HCT116 (cell line): ENCODE results near the gene TM9SF2. TPM values are rescaled to one million over a fixed set of nuclear protein-coding genes. Genes with fewer than 3 reads are reported as not detected.

Experiments
- ATAC-seq: fragments of 200-7000 bp; cut with Tn5 transposase; 2 replicates; pipeline ENCODE4 v1.9.1; 2020; ENCODE audit warnings: mild to moderate bottlenecking, moderate library complexity
- BruUV-seq: library from RNA; stranded (reverse); fragments of 400-500 nt; replicated peaks from 2 replicates; lab custom pipeline; 2021; lab: Mats Ljungman, UMichigan
- CTCF ChIA-PET: fragments of 300-600 bp; sonication (Branson Sonifier 250); formaldehyde crosslinking; loops from one replicate; lab custom pipeline; 2021; ENCODE audit warnings: antibody characterized with exemption; lab: Charles Lee
- POLR2A ChIA-PET: fragments of 300-600, 350-600 bp; sonication (Branson Sonifier 250); formaldehyde crosslinking; loops from one replicate; lab custom pipeline; 2021; ENCODE audit warnings: antibody characterized with exemption; lab: Charles Lee
- RAD21 ChIA-PET, 2 experiments: fragments of 300-600 bp; sonication (Branson Sonifier 250); formaldehyde crosslinking; loops; one replicate each; lab custom pipeline; 2023; ENCODE audit warnings: low total read pairs in 2 of 2; ENCODE audit not compliant: uncharacterized antibody in 2 of 2, unreplicated experiment in 2 of 2, low non-redundant PET in 1 of 2; lab: Charles Lee
- DNase-seq: peaks from one replicate; pipeline ENCODE4 v3.0.0-alpha.2; 2010; ENCODE audit warnings: low read depth, low spot score
- H2AFZ ChIP-seq: fragments of 200-600 bp; shearing (Covaris generic), sonication (generic); 2 replicates; pipeline ENCODE4 v1.6.1; 2017; ENCODE audit warnings: low read depth, mixed run types, mixed read lengths, antibody characterized with exemption, low read length; ENCODE audit not compliant: poor library complexity, severe bottlenecking
- H3K27ac ChIP-seq: 2 replicates; pipeline ENCODE4 v1.5.1; 2012; ENCODE audit warnings: low read depth, low read length
- H3K27me3 ChIP-seq: fragments of 200-600 bp; sonication (generic); 2 replicates; pipeline ENCODE4 v1.6.1; 2016; ENCODE audit warnings: mixed run types, low read length, mixed read lengths; ENCODE audit not compliant: insufficient read depth
- H3K36me3 ChIP-seq, 2 experiments: fragments of 200-500 bp in 1 of 2; fragments of 200-600 bp in 1 of 2; sonication (Bioruptor generic) in 1 of 2; sonication (generic) in 1 of 2; 2 replicates each; pipeline versions ENCODE4 v1.5.1 to v1.6.1; 2014 to 2016; ENCODE audit warnings: low read length in 2 of 2, inconsistent platforms in 1 of 2, mixed read lengths in 1 of 2, mixed run types in 1 of 2; ENCODE audit not compliant: insufficient read depth in 2 of 2, control insufficient read depth in 1 of 2
- H3K4me1 ChIP-seq, 2 experiments: fragments of 200-600 bp in 1 of 2; sonication (generic) in 1 of 2; 2 replicates each; pipeline versions ENCODE4 v1.5.1 to v1.6.1; 2012 to 2017; ENCODE audit warnings: low read length in 2 of 2, inconsistent platforms in 1 of 2, mild to moderate bottlenecking in 1 of 2, mixed read lengths in 1 of 2, mixed run types in 1 of 2, moderate library complexity in 1 of 2; ENCODE audit not compliant: insufficient read depth in 2 of 2, control insufficient read depth in 1 of 2
- H3K4me2 ChIP-seq: fragments of 200-600 bp; sonication (generic); 2 replicates; pipeline ENCODE4 v1.6.1; 2017; ENCODE audit warnings: mixed run types, low read length, mixed read lengths
- H3K4me3 ChIP-seq, 2 experiments: fragments of 200-600 bp in 1 of 2; sonication (generic) in 1 of 2; replicated peaks in 1 of 2; 2 replicates each; pipeline ENCODE4 v1.5.1; 2011 to 2016; ENCODE audit warnings: low read length in 2 of 2, control low read depth in 1 of 2, low read depth in 1 of 2, mild to moderate bottlenecking in 1 of 2, mixed read lengths in 1 of 2, mixed run types in 1 of 2
- H3K79me2 ChIP-seq: fragments of 200-600 bp; sonication (generic); 2 replicates; pipeline ENCODE4 v1.6.1; 2017; ENCODE audit warnings: mild to moderate bottlenecking, mixed run types, low read length, moderate library complexity, mixed read lengths; ENCODE audit not compliant: insufficient read depth
- H3K9ac ChIP-seq: fragments of 200-600 bp; sonication (generic); 2 replicates; pipeline ENCODE4 v1.6.1; 2016; ENCODE audit warnings: low read length, mixed read lengths
- H3K9me2 ChIP-seq: fragments of 200-600 bp; sonication (generic), shearing (Covaris generic); 2 replicates; pipeline ENCODE4 v1.6.1; 2017; ENCODE audit warnings: mixed run types, mild to moderate bottlenecking, moderate library complexity; ENCODE audit not compliant: insufficient read depth
- H3K9me3 ChIP-seq, 2 experiments: fragments of 200-500 bp in 1 of 2; fragments of 200-600 bp in 1 of 2; sonication (Bioruptor generic) in 1 of 2; sonication (generic) in 1 of 2; 2 replicates each; pipeline ENCODE4 v1.6.1; 2014 to 2017; ENCODE audit warnings: low read length in 2 of 2, mixed read lengths in 2 of 2, inconsistent platforms in 1 of 2, low read depth in 1 of 2, mild to moderate bottlenecking in 1 of 2, mixed run types in 1 of 2, moderate library complexity in 1 of 2; ENCODE audit not compliant: control insufficient read depth in 1 of 2, insufficient read depth in 1 of 2
- H4K20me1 ChIP-seq: fragments of 200-600 bp; sonication (generic), shearing (Covaris generic); 2 replicates; pipeline ENCODE4 v1.6.1; 2017; ENCODE audit warnings: mixed run types, mild to moderate bottlenecking, moderate library complexity; ENCODE audit not compliant: insufficient read depth
- POLR2AphosphoS5 ChIP-seq: IDR thresholded peaks from 2 replicates; pipeline ENCODE4 v1.6.1; 2011; ENCODE audit warnings: mild to moderate bottlenecking, low read depth, low read length, moderate library complexity
- RAD21 ChIP-seq: IDR thresholded peaks from 2 replicates; pipeline ENCODE4 v1.6.1; 2012; ENCODE audit warnings: low read depth, mild to moderate bottlenecking
- SRF ChIP-seq: IDR thresholded peaks from 2 replicates; pipeline ENCODE4 v1.6.1; 2012; ENCODE audit warnings: low read depth
- ZFX ChIP-seq: fragments of 450-650 bp; IDR thresholded peaks from 2 replicates; pipeline ENCODE4 v1.6.1; 2017
- intact Hi-C: fragments of 100-400 bp; cut with micrococcal nuclease; formaldehyde crosslinking; loops from 2 replicates; pipeline ENCODE4 v1.10.0; 2022
- total RNA-seq: library from RNA; stranded (reverse); gene quantifications from one replicate; pipeline ENCODE4 v1.2.1, GENCODE V29; 2021; ENCODE audit not compliant: unreplicated experiment
- TF ChIP-seq, protein P1 (sequence below), 3 experiments: fragments of 200-600 bp in 1 of 3; sonication (generic) in 1 of 3; IDR thresholded peaks in 2 of 3; conservative IDR thresholded peaks in 1 of 3; 2 replicates each; pipeline ENCODE4 v1.5.1; 2012 to 2017; ENCODE audit warnings: low read depth in 2 of 3, low read length in 2 of 3, antibody characterized with exemption in 1 of 3, borderline replicate concordance in 1 of 3, control low read depth in 1 of 3, mild to moderate bottlenecking in 1 of 3, mixed read lengths in 1 of 3, mixed run types in 1 of 3, moderate library complexity in 1 of 3; ENCODE audit not compliant: insufficient read depth in 1 of 3

TM9SF2 gene
- total RNA-seq, 1 experiment from 2014 or later, result 77.8 TPM

- ATAC-seq (no peak), DNase-seq (no peak)
- H3K4me1 ChIP-seq, result peaks cover 34 to 65% of the 10 kb centered on the region in 2 experiments
- H2AFZ ChIP-seq, result no peak overlapping the region
- H3K27me3 ChIP-seq, result no peaks in the 10 kb centered on the region
- no peak for TF ChIP-seq RAD21
- TF ChIP-seq ZFX, result peak; percentile 36; the same call in 1 of the 2 replicates
- TF ChIP-seq POLR2AphosphoS5, result no peak
- no peaks in the 10 kb centered on the region for H3K36me3 ChIP-seq
- RAD21 ChIA-PET, result no interaction called here
- H3K4me3 ChIP-seq, result peak overlapping the region; percentile 91 to 92
- CTCF ChIA-PET, result interaction anchor here (1.3 kb wide), 1 partner anchor 154 kb away, joined by 3 read pairs; no protein-coding TSS in a partner anchor
- TSS peak; percentile 34 for BruUV-seq
- no peaks in the 10 kb centered on the region for H3K9me2 ChIP-seq
- intact Hi-C loops, result loop anchor here (5.0 kb wide), 1 partner anchor 60 kb away; no protein-coding TSS in a partner anchor
- POLR2A ChIA-PET, result no interaction called here
- peaks cover 56% of the 10 kb centered on the region for H3K79me2 ChIP-seq
- H3K4me2 ChIP-seq, result peak overlapping the region; percentile 80
- no peaks in the 10 kb centered on the region for H3K9me3 ChIP-seq
- peak overlapping the region; percentile 49 for H3K27ac ChIP-seq
- H3K9ac ChIP-seq, result peak overlapping the region; percentile 78
- peaks cover 7% of the 10 kb centered on the region; the same call in 1 of the 2 replicates for H4K20me1 ChIP-seq
Observed at GRCh38 chr13:99501848-99502301, 603 bp downstream of the TM9SF2 start.

DNA sequence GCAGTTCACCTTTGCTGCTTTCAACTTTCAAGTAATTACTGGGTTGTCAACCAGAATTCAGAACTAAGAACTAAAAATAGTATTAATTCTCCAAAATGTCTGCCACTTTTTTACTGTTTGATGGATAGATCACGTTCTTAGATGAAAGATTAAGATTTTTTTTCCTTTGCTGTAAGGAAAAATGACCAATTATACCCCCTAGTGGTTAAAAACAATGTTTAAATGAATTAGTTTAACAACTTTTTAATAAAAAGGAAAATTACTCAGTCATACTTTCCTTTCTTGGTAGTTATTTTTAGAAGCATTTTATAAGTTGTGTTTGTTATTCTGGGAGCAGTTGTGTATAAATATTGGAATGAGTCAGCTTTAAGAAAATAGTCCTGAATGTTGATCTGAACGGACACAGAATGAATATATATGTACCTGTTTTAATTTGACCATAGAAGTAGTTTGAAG is 4.6 kb downstream of the TM9SF2 start:
- RAD21 ChIA-PET, result no interaction called here
- Histone ChIP-seq H3K36me3 (peaks cover 0 to 22% of the 10 kb centered on the region in 2 experiments; a peak in 2 of 4 replicates), H3K9ac (0 out of 2 replicates have a peak overlapping the region, but pooled peaks have one; percentile 5), H3K4me3 (no peak overlapping the region), H2AFZ (no peak overlapping the region), H3K27me3 (no peaks in the 10 kb centered on the region), H3K79me2 (peaks cover 96% of the 10 kb centered on the region), H3K4me2 (peak overlapping the region; percentile 39; the same call in 1 of the 2 replicates), H4K20me1 (peaks cover 7% of the 10 kb centered on the region; the same call in 1 of the 2 replicates), H3K9me3 (peaks cover 0 to 8% of the 10 kb centered on the region in 2 experiments; a peak in 2 of 4 replicates), H3K27ac (peak overlapping the region; percentile 20; the same call in 1 of the 2 replicates), H3K4me1 (peaks cover 21 to 31% of the 10 kb centered on the region in 2 experiments), H3K9me2 (no peaks in the 10 kb centered on the region)
- DNase-seq (no peak), ATAC-seq (no peak)
- POLR2A ChIA-PET, result no interaction called here
- intact Hi-C loops, result no loop called here
- no TSS peak for BruUV-seq
- CTCF ChIA-PET, result interaction anchor here (0.7 to 1.1 kb wide), 4 partner anchors 10 to 64 kb away, joined by 3 to 4 read pairs (median 3); no protein-coding TSS in a partner anchor
- TF ChIP-seq, protein P1, sequence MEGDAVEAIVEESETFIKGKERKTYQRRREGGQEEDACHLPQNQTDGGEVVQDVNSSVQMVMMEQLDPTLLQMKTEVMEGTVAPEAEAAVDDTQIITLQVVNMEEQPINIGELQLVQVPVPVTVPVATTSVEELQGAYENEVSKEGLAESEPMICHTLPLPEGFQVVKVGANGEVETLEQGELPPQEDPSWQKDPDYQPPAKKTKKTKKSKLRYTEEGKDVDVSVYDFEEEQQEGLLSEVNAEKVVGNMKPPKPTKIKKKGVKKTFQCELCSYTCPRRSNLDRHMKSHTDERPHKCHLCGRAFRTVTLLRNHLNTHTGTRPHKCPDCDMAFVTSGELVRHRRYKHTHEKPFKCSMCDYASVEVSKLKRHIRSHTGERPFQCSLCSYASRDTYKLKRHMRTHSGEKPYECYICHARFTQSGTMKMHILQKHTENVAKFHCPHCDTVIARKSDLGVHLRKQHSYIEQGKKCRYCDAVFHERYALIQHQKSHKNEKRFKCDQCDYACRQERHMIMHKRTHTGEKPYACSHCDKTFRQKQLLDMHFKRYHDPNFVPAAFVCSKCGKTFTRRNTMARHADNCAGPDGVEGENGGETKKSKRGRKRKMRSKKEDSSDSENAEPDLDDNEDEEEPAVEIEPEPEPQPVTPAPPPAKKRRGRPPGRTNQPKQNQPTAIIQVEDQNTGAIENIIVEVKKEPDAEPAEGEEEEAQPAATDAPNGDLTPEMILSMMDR (IDR thresholded peaks at IDR 0.05 in 2 of 3, conservative IDR thresholded peaks at IDR 0.05 in 1 of 3; ENCODE audit: borderline replicate concordance in 1 of 3, insufficient read depth in 1 of 3, low read depth in 2 of 3, low read length in 2 of 3), result peak in 2 of 3 experiments; percentile 10 to 56; a peak in 2 of 6 replicates
- no peak for TF ChIP-seq SRF
